Endothelial cell of umbilical vein (primary cell): ENCODE results near the gene PLCG2. TPM values are rescaled to one million over a fixed set of nuclear protein-coding genes. Genes with fewer than 3 reads are reported as not detected.

Experiments used
- BruUV-seq: library from RNA; stranded (reverse); fragments of 400-500 nt; replicated peaks from 2 replicates; lab custom pipeline; 2021; lab: Mats Ljungman, UMichigan
- CTCF ChIA-PET: fragments of 300-600, 350-600 bp; sonication (Branson Sonifier 250); formaldehyde crosslinking; loops from one replicate; lab custom pipeline; 2021; ENCODE audit warnings: antibody characterized with exemption, inconsistent platforms; lab: Charles Lee
- POLR2A ChIA-PET: fragments of 300-600, 350-600 bp; sonication (Branson Sonifier 250); formaldehyde crosslinking; loops from one replicate; lab custom pipeline; 2021; ENCODE audit warnings: antibody characterized with exemption, inconsistent platforms; lab: Charles Lee
- DNase-seq: peaks from one replicate; pipeline ENCODE4 v3.0.0-alpha.2; 2011; ENCODE audit warnings: low read depth, low spot score
- FAIRE-seq: peaks from 2 replicates; lab custom pipeline; 2011; peaks lifted over from hg19 to GRCh38; lab: Jason Lieb, UNC
- H2AFZ ChIP-seq: 2 replicates; pipeline ENCODE4 v1.6.0; 2012; ENCODE audit warnings: low read depth, low read length, control low read depth, inconsistent platforms
- H3K27ac ChIP-seq: 2 replicates; pipeline ENCODE4 v1.5.1; 2011; ENCODE audit warnings: low read depth, mild to moderate bottlenecking, control low read depth, low read length, moderate library complexity; ENCODE audit not compliant: insufficient read depth
- H3K27me3 ChIP-seq, 2 experiments: 2 replicates each; pipeline versions ENCODE4 v1.6.0 to v1.6.1; 2011; ENCODE audit warnings: low read length in 2 of 2, mixed read lengths in 1 of 2; ENCODE audit not compliant: control insufficient read depth in 2 of 2, insufficient read depth in 2 of 2
- H3K36me3 ChIP-seq, 2 experiments: 2 replicates in 1 of 2; 3 replicates in 1 of 2; pipeline ENCODE4 v1.5.1; 2011; ENCODE audit warnings: low read length in 2 of 2, mild to moderate bottlenecking in 1 of 2, moderate library complexity in 1 of 2; ENCODE audit not compliant: control insufficient read depth in 2 of 2, insufficient read depth in 2 of 2; ENCODE audit errors: extremely low read depth in 1 of 2
- H3K4me1 ChIP-seq: 3 replicates; pipeline ENCODE4 v1.5.1; 2011; ENCODE audit warnings: mild to moderate bottlenecking, low read length; ENCODE audit not compliant: control insufficient read depth, insufficient read depth; ENCODE audit errors: extremely low read depth
- H3K4me2 ChIP-seq: 2 replicates; pipeline ENCODE4 v1.6.1; 2011; ENCODE audit warnings: low read length, control low read depth, mixed read lengths; ENCODE audit not compliant: insufficient read depth
- H3K4me3 ChIP-seq, 3 experiments: fragments of 200-600 bp in 1 of 3; sonication (generic), shearing (Covaris generic) in 1 of 3; replicated peaks in 1 of 3; 2 replicates each; pipeline ENCODE4 v1.5.1; 2011 to 2016; ENCODE audit warnings: control low read depth in 3 of 3, low read length in 3 of 3, mild to moderate bottlenecking in 2 of 3, inconsistent platforms in 1 of 3, low read depth in 1 of 3, moderate library complexity in 1 of 3; ENCODE audit not compliant: insufficient read depth in 1 of 3
- H3K79me2 ChIP-seq: 2 replicates; pipeline ENCODE4 v1.6.0; 2012; ENCODE audit warnings: low read length, inconsistent platforms; ENCODE audit not compliant: control insufficient read depth, insufficient read depth
- H3K9ac ChIP-seq: replicated peaks from 2 replicates; pipeline ENCODE3; 2011; ENCODE audit warnings: low read length, control low read depth; ENCODE audit not compliant: insufficient read depth; ENCODE audit errors: extremely low read depth
- H3K9me1 ChIP-seq: replicated peaks from 3 replicates; pipeline ENCODE4 v1.6.0; 2011; ENCODE audit warnings: mild to moderate bottlenecking, low read length; ENCODE audit not compliant: control insufficient read depth, insufficient read depth; ENCODE audit errors: extremely low read depth
- H3K9me3 ChIP-seq: replicated peaks from 2 replicates; pipeline ENCODE4 v1.5.1; 2012; ENCODE audit warnings: low read length, inconsistent platforms; ENCODE audit not compliant: control insufficient read depth, insufficient read depth
- H4K20me1 ChIP-seq: replicated peaks from 2 replicates; pipeline ENCODE3; 2011; ENCODE audit warnings: mild to moderate bottlenecking, low read length; ENCODE audit not compliant: control insufficient read depth, insufficient read depth; ENCODE audit errors: extremely low read depth
- CTCF ChIP-seq, 2 donors: IDR thresholded peaks; 1 replicate in 1 of 2; 2 replicates in 1 of 2; pipeline ENCODE4 v1.5.1; 2011; ENCODE audit warnings: low read length in 2 of 2, mild to moderate bottlenecking in 2 of 2, moderate library complexity in 2 of 2, control low read depth in 1 of 2, inconsistent platforms in 1 of 2, low read depth in 1 of 2; ENCODE audit not compliant: insufficient read depth in 1 of 2; ENCODE audit errors: extremely low read depth in 1 of 2
- FOS ChIP-seq: IDR thresholded peaks from 2 replicates; pipeline ENCODE4 v1.6.1; 2011; ENCODE audit warnings: mild to moderate bottlenecking, low read length, moderate library complexity, borderline replicate concordance; ENCODE audit not compliant: insufficient read depth
- GATA2 ChIP-seq: IDR thresholded peaks from 2 replicates; pipeline ENCODE4 v1.7.0; 2011; ENCODE audit warnings: low read depth, mild to moderate bottlenecking, moderate library complexity, mixed read lengths, low read length; ENCODE audit not compliant: insufficient read length, insufficient read depth
- JUN ChIP-seq: IDR thresholded peaks from 2 replicates; pipeline ENCODE4 v1.6.1; 2011; ENCODE audit warnings: borderline replicate concordance, low read depth; ENCODE audit not compliant: insufficient read length, insufficient read depth
- MAX ChIP-seq: IDR thresholded peaks from 2 replicates; pipeline ENCODE4 v1.6.1; 2011; ENCODE audit not compliant: insufficient read depth, insufficient read length
- MYC ChIP-seq: IDR thresholded peaks from one replicate; pipeline ENCODE4 v1.6.1; 2011; ENCODE audit warnings: mild to moderate bottlenecking, low read depth, low read length
- POLR2A ChIP-seq: IDR thresholded peaks from 2 replicates; pipeline ENCODE4 v1.6.1; 2012; ENCODE audit warnings: low read depth, mild to moderate bottlenecking, control low read depth, low read length
- dilution Hi-C: fragments of 300-500 bp; cut with MboI; formaldehyde crosslinking; loops from one replicate; pipeline ENCODE4 v1.15.0; 2019; ENCODE audit warnings: low sequenced_read_pairs; ENCODE audit not compliant: extremely low pct_ligation_motif_present
- intact Hi-C: fragments of 100-400 bp; cut with micrococcal nuclease; formaldehyde crosslinking; loops from one replicate; pipeline ENCODE4 v1.10.0; 2022
- polyA plus RNA-seq, 4 experiments: library from polyadenylated mRNA; depleted of rRNA in 3 of 4; stranded (reverse) in 3 of 4; unstranded in 1 of 4; fragments of >200 nt; gene quantifications; 2 replicates each; pipeline versions ENCODE4 v1.2.1 to v1.2.3, GENCODE V29; 2011 to 2012; ENCODE audit warnings: missing spikeins in 1 of 4
- total RNA-seq: library from RNA; stranded (reverse); gene quantifications from 2 replicates; pipeline ENCODE4 v1.2.3, GENCODE V29; 2021

Gene PLCG2
- total and polyA plus RNA-seq, 2 donors (not counting 3 experiments of a cell fraction or from before 2014, with no cell fraction given): 10.8 to 13.6 TPM

DNA sequence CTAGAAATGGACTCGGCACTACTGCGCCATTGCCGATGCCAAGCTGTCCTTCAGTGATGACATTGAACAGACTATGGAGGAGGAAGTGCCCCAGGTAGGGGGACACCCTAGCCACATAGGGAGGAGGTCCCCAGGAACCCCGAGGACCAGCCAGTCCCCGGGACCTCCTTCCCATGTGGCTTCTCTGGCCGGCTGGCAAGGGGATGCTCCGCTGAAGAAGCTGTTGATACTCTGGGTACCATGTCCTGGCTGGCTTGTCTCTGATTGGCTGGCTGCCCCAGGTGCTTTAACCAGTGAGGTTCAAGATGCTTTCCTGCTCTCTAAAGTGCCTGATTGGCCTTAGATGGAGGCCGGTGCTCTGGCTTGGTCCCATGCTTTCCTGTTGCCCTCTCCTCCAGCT, 128.6 kb downstream of the PLCG2 start:
- peaks cover 6% of the 10 kb centered on the region for H3K9me3 ChIP-seq
- no TSS peak for BruUV-seq
- ChIA-PET CTCF (no interaction called here), POLR2A (no interaction called here)
- H3K4me1 ChIP-seq: peaks cover 3% of the 10 kb centered on the region
- no peak overlapping the region for H3K9ac ChIP-seq
- intact Hi-C loops: loop anchor here (10.0 kb wide), 1 partner anchor 1437 kb away; no protein-coding TSS in a partner anchor
- FAIRE-seq (no peak), DNase-seq (no peak)
- no peaks in the 10 kb centered on the region for H3K9me1 ChIP-seq
- no peak overlapping the region for H3K4me2 ChIP-seq
- no peak overlapping the region for H3K27ac ChIP-seq
- H3K27me3 ChIP-seq: no peaks in the 10 kb centered on the region
- no peaks in the 10 kb centered on the region for H3K79me2 ChIP-seq
- H3K4me3 ChIP-seq: no peak overlapping the region
- no peak for TF ChIP-seq GATA2
- no peak for TF ChIP-seq MAX
- TF ChIP-seq CTCF (IDR thresholded peaks at IDR 0.05; ENCODE audit: extremely low read depth in 1 of 2, insufficient read depth in 1 of 2, low read depth in 1 of 2, low read length in 2 of 2): no peak
- no peak for TF ChIP-seq POLR2A
- TF ChIP-seq MYC: no peak
- no peak for TF ChIP-seq FOS
- no peak for TF ChIP-seq JUN
- H4K20me1 ChIP-seq: no peaks in the 10 kb centered on the region
- H2AFZ ChIP-seq: no peak overlapping the region
- no peaks in the 10 kb centered on the region for H3K36me3 ChIP-seq
- dilution Hi-C loops: no loop called here
